ENCODE measurements around the gene THBD.

Gene THBD

DNA sequence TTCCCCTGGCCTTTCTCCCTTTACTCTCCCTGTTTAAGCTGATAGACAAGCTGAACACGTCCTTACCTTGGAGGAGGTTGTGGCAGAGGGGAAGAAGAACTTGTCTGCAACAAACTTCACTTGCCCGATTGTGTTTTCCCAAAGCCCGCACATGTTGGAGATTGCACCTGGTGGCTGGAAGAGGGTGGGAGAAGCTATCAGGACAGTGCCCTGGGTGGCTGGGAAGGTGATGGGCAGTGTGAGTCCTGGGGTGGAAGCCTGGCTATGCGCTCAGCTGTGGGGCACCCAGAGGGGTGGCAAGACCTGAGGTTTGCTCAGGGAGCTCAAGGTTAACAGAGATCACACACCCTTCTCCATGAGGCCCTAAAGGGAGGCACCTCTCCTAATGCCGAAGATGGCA is 39.4 kb downstream of the THBD start:
- no peak for DNase-seq (ENCODE audit: low read depth)

DNA sequence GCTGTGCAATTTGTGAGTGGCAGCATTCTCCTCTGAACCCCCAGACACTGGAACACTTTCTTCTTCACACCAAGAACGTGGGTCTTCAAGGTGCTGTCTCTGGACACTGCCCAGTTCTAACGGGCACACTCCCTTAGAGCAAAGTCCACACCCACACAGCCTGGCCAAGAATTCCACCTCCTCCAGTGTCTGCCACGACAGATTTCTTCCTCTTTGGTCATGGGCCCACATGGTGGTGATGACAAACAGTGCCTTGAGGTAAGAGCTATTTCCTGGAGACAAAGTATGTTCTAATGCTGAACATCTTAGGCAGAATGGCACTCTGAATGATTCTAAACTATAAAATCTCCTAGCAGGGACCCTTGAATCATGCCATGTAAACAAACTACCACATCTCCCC is 39.8 kb downstream of the THBD start:
- DNase-seq (ENCODE audit: low read depth) = no peak

DNA sequence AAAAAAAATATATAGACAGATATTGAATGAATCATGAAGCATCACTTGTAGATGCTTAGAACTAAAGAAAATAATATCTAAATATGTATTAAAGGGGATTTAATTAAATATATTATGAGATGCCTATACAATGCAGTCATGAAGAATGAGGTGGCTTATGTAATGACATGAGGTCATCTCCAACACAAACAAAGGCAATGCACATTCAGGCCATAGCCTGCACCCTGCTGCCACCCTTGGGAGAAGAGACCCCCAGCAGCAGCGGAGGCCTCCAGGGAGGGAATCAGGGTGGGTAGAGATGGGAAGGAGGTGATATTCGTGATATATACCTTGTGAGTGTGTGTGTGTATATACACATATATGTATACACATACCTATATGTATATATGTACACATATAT is 40.8 kb downstream of the THBD start:
- no peak for DNase-seq (ENCODE audit: low read depth)

DNA sequence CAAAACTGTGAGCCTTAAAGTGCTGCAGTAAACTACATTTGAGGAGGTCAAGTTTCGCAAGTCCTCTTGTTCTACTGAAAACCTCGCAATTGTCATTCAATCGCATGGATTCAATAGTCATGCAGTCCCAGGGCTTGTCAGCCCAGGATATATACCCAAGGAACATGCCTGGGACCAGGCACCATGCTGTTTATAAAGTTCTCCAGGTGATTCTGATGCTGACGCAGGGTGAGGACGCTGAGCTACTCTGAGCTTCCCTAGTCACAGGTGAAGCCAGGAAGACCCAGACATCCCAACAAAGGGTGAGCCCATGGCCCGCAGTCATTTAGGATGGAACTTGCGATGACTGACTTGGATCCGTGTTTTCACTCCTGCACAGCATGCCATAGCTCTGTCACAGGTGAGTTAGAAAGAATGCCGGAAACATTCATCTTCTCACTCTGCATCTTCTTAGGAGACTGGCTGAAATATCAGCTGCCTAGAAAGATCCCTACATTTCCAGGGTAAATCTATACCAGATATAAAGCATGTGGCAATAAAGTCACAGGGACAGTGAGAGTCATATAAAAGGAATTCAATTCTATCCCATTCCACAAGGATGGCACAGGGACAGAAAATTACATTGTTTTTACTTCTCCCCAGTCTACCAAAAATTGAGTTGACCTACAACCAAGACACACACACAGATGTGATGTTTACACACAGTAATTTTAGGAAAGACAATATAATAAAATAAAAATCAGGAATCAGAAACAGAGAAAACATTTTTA is 41.4 kb downstream of the THBD start:
- no peak for DNase-seq (ENCODE audit: low read depth)

DNA sequence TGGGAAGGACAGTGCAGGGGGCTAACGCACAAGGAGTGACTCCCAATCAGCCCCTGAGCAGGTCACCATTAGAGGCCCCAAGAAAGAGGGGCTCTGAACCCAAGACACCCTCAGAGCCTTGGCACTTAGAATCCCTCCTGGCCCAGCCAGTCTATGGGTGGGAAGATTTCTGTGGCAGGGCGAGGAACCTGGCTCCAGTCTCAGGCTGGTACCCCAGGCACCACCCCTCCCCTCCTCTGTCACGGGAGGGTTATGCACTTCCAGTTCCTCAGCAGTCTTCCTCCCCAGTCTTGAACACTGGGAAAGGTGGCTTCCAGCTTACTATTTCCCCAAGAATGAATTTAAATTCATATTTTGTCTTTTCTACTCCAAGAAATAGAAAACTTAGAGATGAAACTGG is 42.0 kb downstream of the THBD start:
- DNase-seq (ENCODE audit: low read depth) = no peak

DNA sequence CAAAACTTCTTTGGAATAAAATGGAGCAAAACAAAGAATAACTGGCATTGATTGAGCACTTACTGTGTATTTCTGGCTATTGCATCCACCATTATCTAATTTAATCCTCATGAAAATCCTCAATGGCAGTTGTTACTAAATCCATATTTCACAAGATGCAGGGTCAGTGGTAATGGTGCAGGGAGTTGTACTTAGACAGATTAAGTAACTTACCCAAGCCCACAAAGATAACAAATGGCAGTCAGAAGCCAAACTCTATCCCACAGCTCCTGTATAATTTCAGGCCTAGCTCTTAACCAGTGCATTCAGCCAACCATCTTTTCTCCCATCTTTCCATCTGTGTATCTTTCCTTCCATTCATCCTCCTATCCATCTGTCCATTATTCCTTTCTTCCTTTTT is 43.7 kb downstream of the THBD start:
- no peak for DNase-seq (ENCODE audit: low read depth)

DNA sequence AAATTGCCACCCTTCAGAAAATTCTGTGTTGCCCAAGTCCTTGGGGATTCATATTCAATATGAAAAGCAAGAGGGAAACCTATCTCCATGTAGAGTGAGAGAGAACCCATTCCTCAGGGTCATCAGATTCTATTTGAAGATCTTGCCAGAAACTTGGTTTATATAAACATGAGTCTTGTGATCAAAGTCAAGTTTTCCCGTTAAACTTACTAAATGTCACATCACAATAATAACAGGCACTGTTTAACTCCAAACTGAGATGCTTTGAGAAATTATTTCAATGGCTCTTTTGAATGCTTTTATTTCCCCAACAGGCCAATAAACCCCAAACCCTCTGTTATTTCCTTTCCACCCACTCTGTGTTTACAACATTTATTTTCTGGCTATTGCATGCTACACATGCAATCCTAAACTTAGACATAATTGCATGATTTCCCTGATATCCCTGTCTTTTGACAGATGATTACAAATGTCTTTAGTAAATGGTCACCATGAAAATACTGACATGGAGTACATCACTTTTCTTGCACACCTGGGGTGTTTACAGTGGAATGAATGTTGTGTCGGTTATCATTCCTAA is 45.5 kb downstream of the THBD start:
- no peak for DNase-seq (ENCODE audit: low read depth)

DNA sequence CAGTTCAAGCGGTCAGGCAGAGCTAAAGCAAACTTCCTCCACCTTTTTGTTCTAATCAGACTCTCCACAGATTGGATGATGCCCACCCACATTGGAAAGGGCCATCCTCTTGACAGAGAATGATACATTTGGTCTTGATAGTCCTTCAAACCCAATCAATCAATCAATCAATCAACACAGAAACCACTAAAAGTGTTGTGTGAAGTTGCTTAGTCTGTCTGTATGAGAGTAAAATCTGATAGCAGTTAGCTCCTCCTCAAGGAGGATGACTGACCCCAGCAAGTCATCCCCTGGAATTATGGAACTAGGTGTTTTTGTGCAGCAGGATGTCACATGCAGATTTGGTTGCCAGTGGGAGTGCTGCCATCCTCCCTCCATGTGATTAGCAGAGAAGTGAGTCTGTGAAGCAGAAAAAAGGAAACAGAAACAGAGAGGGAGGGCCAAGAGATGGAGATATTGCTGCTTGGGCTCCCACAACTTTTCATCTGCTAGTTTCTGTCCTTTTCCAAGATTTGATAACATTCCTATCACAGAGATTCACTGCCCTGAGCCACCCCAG is 46.3 kb downstream of the THBD start:
- no peak for DNase-seq (ENCODE audit: low read depth)

DNA sequence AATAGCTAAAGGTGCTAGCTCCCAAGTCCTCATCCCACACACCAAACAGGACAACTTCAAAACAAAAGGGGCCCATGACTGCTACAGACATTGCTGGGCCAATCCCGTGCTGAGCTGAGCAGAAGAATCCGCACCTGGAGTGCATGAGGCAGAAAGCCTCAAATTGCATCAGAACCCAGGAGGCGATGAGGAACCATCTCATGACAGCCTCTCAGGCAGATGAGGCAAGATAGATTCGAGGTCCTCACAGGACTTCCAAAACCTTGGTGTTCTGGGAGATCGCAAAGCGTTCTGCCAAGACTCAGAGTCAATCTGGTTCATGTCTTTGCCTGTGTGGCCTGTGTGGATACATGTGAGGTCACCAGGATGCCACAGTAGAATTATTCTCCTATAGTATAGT is 47.2 kb downstream of the THBD start:
- DNase-seq (ENCODE audit: low read depth) = no peak

DNA sequence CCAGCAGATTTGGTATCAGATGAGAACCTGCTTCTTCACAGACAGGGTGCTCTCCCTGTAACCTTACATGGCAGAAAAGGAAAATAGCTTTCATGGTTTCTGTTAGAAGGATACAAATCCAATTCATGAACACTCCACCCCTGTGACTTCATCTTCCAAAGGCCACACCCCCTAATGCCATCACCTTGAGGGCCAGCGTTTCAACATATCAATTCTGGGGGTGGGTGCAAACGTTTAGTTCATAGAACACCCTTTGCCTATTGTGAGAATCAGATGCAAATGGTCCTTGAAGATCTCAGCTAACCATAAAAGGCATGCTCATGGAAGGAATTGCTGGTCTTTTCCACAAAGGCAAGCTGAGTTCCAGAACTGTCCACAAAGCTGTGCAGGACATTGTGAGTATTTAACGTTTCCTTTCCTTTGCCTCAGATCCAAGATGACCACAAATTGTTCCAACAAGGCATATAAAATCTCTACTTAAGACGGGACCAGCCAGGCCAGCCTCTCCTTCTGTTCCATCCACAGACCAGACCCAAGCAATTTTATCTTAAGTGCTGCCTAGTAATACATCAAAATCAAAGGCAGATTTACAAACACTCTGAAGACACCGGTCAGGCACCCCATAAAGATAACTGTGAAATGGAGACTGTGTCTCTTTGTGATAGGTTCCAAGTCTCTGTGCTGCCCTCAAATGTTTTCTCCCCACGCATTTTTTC is 49.1 kb downstream of the THBD start:
- DNase-seq (ENCODE audit: low read depth) = no peak

DNA sequence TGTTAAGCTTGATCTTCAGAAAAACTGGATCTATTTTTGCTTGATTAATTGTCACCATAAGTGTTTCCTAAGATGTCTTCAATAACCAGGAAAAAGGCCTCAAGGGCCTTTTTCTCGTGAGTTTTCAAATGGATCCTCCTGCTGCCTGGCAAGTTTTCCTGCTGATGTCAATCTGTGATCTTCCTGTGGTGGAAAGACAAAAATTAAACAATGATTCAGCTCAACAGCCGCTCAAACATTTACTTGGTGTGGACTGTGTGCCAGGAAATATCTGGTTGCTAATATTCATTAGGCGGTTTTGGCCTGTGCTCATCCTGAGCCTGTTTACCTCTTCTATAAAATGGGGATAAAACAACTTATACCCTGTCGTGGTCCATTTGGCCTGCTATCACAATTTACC is 49.7 kb downstream of the THBD start:
- no peak for DNase-seq (ENCODE audit: low read depth)

DNA sequence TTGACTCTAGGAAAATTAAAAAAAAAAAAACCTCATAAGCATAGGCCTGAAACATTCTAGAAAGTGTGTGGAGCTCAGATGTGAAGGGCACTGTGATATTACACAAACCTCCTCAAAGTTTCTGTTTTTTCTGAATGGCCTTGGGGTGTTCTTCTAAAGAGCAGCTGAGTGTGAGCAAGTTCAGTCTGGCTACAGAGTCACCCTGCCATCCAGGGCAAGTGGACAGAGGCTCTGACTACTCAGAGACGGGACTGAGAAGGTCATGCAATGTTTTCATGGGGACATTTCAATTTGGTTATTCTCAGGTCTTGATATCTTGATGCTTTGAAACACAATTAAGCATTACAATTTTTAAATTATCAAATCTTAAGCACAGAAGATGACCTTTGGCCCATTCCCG is 51.0 kb downstream of the THBD start:
- DNase-seq (ENCODE audit: low read depth) = no peak

DNA sequence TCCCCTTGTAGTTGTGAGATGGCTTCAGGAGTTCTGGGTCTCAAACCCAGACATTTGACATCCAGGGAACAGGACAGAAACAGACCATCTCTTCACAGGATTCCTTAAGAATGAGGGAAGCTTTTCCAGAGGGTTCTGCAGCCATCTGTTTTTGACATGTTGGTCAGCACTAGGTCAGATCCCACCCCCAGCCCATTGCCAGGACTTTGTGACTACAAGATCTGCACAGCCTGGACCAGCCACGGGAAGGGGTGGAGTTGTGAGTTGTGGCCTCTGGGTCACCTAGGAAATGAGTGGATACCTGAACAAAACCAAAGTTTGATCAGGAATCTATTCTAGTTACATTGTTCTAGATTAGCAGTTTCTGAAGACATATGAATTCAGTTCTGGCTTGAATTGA is 53.5 kb downstream of the THBD start:
- no peak for DNase-seq (ENCODE audit: low read depth)

Measured in stimulated activated CD8-positive, alpha-beta memory T cell treated with anti-CD3 and anti-CD28 coated beads, Interleukin-4, amount 100 ng/mL, for 24 hours (primary cell).